ENCODE results near the gene LMBR1L.

DNA sequence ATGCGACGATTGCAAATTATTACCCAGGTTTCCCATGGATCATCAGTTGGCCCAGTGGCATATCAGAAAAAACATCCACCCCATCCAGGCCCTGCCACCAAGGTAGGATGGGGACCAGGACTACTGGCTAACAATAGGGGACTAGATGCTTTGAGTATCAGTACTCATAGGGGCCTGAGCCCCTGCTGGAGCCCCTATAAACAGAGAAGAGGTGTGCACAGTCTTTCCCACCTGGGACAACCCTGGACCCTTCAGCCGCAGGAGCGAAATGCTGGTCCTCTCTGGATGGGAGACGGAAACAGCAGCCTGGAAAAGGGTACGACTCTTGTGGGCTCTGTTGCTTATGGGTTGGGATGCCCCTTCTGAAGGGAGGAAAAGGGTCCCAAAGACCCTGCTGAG is 21.7 kb downstream of the LMBR1L start:
- TF ChIP-seq POLR2A (IDR thresholded peaks at IDR 0.05; ENCODE audit: low read depth, low read length) (no peak), POLR2AphosphoS5 (IDR thresholded peaks at IDR 0.05; ENCODE audit: low read depth, low read length) (no peak), TAF1 (IDR thresholded peaks at IDR 0.05; ENCODE audit: low read depth, low read length) (no peak), SPI1 (IDR thresholded peaks at IDR 0.05; ENCODE audit: low read depth, low read length) (no peak), POU2F2 (IDR thresholded peaks at IDR 0.05; ENCODE audit: low read depth, low read length) (no peak), PAX5 (IDR thresholded peaks at IDR 0.05; ENCODE audit: insufficient read depth, low read length, severe bottlenecking) (no peak)

Measured in GM12891 (cell line).